LNCaP clone FGC (cell line): ENCODE results near the gene MET.
"Not testable (repeated sequence)": the region's sequence is repeated elsewhere in the genome, so short reads cannot be mapped to it uniquely, and the experiment has no call there.

Experiments
- DNase-seq: peaks from one replicate; pipeline ENCODE4 v3.0.0-alpha.2; 2011; ENCODE audit warnings: low read depth
- H3K4me3 ChIP-seq: 2 replicates; pipeline ENCODE4 v1.5.1; 2011; ENCODE audit warnings: mild to moderate bottlenecking, low read depth, low read length, control low read depth
- TF ChIP-seq, protein P1 (sequence below): IDR thresholded peaks from 2 replicates; pipeline ENCODE4 v1.5.1; 2012; ENCODE audit warnings: mild to moderate bottlenecking; ENCODE audit not compliant: control insufficient read depth, insufficient read depth; ENCODE audit errors: extremely low read depth

The MET gene

DNA sequence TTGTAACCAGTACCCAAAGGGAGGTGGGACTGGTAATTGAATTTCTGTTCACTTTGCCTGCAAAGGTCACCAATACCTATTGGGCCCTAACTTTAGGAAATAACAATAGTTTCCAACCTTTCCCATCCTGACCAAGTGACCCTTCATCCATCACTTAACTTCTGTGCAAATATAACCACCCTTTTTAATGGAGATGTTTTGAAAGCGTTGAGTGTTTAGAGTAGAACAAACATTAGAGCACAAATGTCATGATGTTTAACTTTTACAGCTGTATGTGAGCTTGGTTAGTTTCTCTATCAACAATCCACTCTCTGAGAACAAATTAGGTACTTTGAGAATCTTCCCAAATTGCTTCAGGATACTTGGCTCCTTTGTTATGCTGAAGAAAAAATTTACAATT is 66.4 kb downstream of the MET start:
- peak; percentile 32 for DNase-seq
- H3K4me3 ChIP-seq, result no peak overlapping the region
- TF ChIP-seq, protein P1, sequence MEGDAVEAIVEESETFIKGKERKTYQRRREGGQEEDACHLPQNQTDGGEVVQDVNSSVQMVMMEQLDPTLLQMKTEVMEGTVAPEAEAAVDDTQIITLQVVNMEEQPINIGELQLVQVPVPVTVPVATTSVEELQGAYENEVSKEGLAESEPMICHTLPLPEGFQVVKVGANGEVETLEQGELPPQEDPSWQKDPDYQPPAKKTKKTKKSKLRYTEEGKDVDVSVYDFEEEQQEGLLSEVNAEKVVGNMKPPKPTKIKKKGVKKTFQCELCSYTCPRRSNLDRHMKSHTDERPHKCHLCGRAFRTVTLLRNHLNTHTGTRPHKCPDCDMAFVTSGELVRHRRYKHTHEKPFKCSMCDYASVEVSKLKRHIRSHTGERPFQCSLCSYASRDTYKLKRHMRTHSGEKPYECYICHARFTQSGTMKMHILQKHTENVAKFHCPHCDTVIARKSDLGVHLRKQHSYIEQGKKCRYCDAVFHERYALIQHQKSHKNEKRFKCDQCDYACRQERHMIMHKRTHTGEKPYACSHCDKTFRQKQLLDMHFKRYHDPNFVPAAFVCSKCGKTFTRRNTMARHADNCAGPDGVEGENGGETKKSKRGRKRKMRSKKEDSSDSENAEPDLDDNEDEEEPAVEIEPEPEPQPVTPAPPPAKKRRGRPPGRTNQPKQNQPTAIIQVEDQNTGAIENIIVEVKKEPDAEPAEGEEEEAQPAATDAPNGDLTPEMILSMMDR, result no peak

DNA sequence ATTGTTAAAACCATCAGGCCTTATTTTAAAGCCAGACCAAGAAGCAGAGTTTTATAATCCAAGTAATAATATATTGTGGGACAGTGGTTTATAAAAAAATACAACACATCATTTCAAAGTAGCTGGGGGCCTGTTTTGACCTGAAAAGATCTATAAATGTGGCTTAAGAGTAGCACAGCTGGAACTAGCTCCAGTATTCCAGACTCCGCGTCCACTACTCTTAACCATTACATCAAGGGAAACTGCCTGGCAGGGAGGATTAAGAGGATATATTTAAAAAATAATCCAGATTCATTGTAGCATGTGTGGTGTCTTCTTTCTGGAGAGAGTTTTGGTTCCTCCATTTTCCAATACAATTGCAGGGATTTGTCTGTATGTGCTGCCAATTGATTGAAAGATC is 67.3 kb downstream of the MET start:
- DNase-seq, result no peak
- TF ChIP-seq, protein P1, result no peak
- no peak overlapping the region for H3K4me3 ChIP-seq

DNA sequence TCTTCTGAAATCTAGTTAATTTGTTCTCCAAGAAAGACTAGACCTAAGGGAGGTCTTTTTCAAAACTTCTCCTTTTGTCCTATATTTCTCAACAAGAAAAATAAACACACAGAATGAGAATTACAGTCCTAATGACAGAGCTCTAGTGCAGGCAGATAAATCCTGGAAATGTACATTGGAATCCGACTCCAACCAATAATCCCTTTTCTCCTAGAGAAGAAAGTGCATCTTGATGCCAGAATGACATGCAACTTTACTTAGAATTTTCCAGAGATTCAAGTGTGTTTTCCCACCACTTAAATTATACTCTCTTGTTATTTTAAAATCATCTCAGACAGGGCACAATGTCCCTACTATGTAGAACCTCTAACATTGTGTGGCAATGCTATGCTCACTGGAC is 68.2 kb downstream of the MET start:
- no peak for DNase-seq
- no peak overlapping the region for H3K4me3 ChIP-seq
- TF ChIP-seq, protein P1, result no peak

DNA sequence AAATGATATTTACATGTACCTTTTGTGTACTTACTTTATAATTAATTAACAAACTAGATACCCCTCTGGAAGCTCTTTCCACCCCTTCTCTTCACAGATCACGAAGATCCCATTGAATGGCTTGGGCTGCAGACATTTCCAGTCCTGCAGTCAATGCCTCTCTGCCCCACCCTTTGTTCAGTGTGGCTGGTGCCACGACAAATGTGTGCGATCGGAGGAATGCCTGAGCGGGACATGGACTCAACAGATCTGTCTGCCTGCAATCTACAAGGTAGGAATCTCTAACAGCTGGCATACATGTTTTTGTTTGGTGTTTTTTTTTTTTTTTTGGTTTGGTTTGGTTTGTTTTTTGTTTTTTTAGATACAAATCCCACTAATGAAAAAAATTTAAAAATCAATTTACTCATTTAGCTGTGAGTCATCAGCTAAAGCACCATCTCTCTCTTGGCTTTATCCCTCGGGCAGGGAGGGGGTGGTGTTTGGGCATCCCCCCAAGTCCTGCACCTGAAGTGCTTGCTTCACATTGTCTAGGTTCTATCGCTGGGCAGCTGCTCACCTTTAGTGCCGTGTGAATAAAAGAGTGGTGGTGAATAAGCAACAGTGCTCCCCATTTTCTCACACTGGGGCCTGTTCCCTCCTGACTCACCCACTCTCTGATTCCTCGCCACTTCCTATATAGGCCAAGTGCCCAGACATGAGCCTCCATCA is 68.9 kb downstream of the MET start:
- DNase-seq, result no peak
- H3K4me3 ChIP-seq, result no peak overlapping the region
- TF ChIP-seq, protein P1, result no peak

DNA sequence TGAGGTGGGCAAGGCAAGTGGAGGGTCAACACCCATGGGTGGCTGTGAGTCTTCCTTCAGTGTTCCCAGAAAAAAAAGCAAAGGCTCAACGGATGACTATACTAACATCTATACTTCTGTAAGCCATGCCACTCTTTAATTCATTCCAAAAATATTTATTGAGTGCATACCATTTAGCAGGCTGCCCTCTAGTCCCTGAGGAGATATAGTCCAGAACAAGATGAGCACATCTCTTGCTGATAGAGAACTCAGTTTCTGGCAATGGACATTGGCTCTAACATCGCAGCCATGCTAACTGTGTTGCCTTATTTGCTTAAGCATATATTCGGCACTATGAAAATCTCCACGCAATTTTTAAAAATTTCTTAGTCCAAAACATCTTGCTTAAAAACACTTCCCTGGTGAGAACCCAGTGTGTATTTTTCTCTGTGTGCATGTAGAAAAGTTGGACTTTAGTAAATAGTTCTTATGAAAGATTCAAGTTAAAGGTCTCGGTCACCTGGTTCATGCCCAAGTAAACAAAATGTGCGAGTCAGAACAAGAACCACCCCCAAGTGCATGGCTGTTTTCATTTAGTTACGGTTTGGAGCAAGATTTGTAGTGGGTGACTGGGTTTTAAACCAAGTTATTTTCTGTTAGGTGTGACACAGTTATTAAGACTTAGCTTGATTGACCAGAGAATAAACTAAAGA is 69.8 kb downstream of the MET start:
- no peak for DNase-seq
- H3K4me3 ChIP-seq, result no peak overlapping the region
- TF ChIP-seq, protein P1, result no peak

DNA sequence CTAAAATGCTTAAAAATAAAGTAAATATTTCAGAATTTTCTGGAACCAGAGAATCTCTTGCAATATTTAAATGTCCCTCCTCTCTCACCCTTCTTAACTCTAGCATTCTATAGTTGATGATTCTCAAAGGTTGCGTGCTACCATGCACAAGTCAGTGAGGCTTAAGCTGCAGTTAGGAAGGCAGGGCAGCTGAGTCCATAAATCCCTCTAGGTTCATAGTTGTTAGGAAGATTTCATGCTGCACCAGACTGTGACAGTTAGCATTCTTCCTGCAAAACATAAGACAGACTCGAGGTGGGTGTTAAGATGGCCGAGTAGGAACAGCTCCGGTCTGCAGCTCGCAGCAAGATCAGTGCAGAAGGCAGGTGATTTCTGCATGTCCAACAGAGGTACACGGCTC is 70.6 kb downstream of the MET start:
- no peak for DNase-seq
- TF ChIP-seq, protein P1, result no peak
- H3K4me3 ChIP-seq, result no peak overlapping the region

DNA sequence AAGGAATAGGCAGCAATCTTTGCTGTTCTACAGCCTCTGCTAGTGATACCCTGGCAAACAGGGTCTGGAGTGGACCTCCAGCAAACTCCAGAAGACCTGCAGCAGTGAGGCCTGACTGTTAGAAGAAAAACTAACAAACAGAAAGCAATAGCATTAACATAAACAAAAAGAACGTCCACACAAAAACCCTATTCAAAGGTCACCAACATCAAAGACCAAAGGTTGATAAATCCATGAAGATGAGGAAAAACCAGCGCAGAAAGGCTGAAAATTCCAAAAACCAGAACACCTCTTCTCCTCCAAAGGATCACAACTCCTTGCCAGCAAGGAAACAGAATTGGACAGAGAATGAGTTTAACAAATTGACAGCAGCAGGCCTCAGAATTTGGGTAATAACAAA is 71.8 kb downstream of the MET start:
- DNase-seq, H3K4me3 ChIP-seq: not testable (repeated sequence)

DNA sequence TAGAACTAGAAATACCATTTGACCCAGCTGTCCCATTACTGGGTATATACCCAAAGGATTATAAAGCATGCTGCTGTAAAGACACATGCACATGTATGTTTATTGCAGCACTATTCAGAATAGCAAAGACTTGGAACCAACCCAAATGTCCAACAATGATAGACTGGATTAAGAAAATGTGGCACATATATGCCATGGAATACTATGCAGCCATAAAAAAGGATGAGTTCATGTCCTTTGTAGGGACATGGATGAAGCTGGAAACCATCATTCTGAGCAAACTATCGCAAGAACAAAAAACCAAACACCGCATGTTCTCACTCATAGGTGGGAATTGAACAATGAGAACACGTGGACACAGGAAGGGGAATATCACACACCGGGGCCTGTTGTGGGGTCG is 74.4 kb downstream of the MET start:
- not testable (repeated sequence) for H3K4me3 ChIP-seq, DNase-seq

DNA sequence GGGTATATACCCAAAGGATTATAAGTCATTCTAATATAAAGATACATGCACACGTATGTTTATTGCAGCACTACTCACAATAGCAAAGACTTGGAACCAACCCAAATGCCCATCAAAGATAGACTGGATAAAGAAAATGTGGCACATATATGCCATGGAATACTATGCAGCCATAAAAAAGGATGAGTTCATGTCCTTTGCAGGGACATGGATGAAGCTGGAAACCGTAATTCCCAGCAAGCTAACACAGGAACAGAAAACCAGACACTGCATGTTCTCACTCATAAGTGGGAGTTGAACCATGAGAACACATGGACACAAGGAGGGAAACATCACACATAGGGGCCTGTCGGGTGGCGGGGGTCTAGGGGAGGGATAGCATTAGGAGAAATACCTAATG is 79.1 kb downstream of the MET start:
- DNase-seq, H3K4me3 ChIP-seq: not testable (repeated sequence)
